HepG2 (cell line): Measurements from ENCODE around the gene TM4SF18. TPM values are rescaled to one million over a fixed set of nuclear protein-coding genes. Genes with fewer than 3 reads are reported as not detected.

Experiments
- DNMT1 ChIP-seq: sonication (generic); formaldehyde crosslinking; IDR thresholded peaks from 2 replicates; pipeline ENCODE4 v1.5.1; 2020; ENCODE audit warnings: mild to moderate bottlenecking, missing genetic modification reagents
- MED1 ChIP-seq: sonication (generic); formaldehyde crosslinking; IDR thresholded peaks from 2 replicates; pipeline ENCODE4 v1.4.0; 2020; ENCODE audit warnings: missing genetic modification reagents
- MXD1 ChIP-seq: sonication (generic); formaldehyde crosslinking; IDR thresholded peaks from 2 replicates; pipeline ENCODE4 v1.4.0; 2020; ENCODE audit warnings: mild to moderate bottlenecking, missing genetic modification reagents
- NR1H2 ChIP-seq: sonication (generic); formaldehyde crosslinking; IDR thresholded peaks from 2 replicates; pipeline ENCODE4 v1.8.1; 2022; ENCODE audit warnings: low read depth, missing genetic modification reagents, borderline replicate concordance
- NRL ChIP-seq: sonication (generic); formaldehyde crosslinking; IDR thresholded peaks from 2 replicates; pipeline ENCODE4 v1.5.0; 2020; ENCODE audit warnings: missing genetic modification reagents, mild to moderate bottlenecking, moderate library complexity, borderline replicate concordance
- RNF219 ChIP-seq: sonication (generic); formaldehyde crosslinking; IDR thresholded peaks from 2 replicates; pipeline ENCODE4 v1.5.0; 2020; ENCODE audit warnings: mild to moderate bottlenecking, missing genetic modification reagents
- SALL2 ChIP-seq: sonication (generic); formaldehyde crosslinking; IDR thresholded peaks from 2 replicates; pipeline ENCODE4 v1.8.1; 2023; ENCODE audit warnings: mild to moderate bottlenecking, missing genetic modification reagents, inconsistent platforms
- SKI ChIP-seq: fragments of 450-650 bp; IDR thresholded peaks from one replicate; pipeline ENCODE4 v1.6.1; 2018; ENCODE audit warnings: mild to moderate bottlenecking; ENCODE audit not compliant: partially characterized antibody
- SOX6 ChIP-seq, 2 experiments: fragments of 450-650 bp in 1 of 2; sonication (generic) in 1 of 2; formaldehyde crosslinking in 1 of 2; IDR thresholded peaks; 2 replicates each; pipeline versions ENCODE4 v1.4.0 to v1.6.1; 2017 to 2020; ENCODE audit warnings: antibody characterized with exemption in 1 of 2, mild to moderate bottlenecking in 1 of 2, missing genetic modification reagents in 1 of 2
- SSRP1 ChIP-seq: IDR thresholded peaks from 2 replicates; pipeline ENCODE4 v1.6.1; 2016; ENCODE audit warnings: control low read depth
- ZBTB46 ChIP-seq: sonication (generic); formaldehyde crosslinking; IDR thresholded peaks from 2 replicates; pipeline ENCODE4 v1.4.0; 2020; ENCODE audit warnings: mild to moderate bottlenecking, missing genetic modification reagents, borderline replicate concordance
- ZC3H4 ChIP-seq: sonication (generic); formaldehyde crosslinking; IDR thresholded peaks from 2 replicates; pipeline ENCODE4 v1.4.0; 2020; ENCODE audit warnings: missing genetic modification reagents, borderline replicate concordance
- ZIK1 ChIP-seq: sonication (generic); formaldehyde crosslinking; IDR thresholded peaks from 2 replicates; pipeline ENCODE4 v1.5.0; 2020; ENCODE audit warnings: mild to moderate bottlenecking, low read depth, missing genetic modification reagents, borderline replicate concordance
- ZNF326 ChIP-seq: sonication (generic); formaldehyde crosslinking; IDR thresholded peaks from 2 replicates; pipeline ENCODE4 v1.4.0; 2020; ENCODE audit warnings: missing genetic modification reagents, borderline replicate concordance
- ZNF503 ChIP-seq: sonication (generic); formaldehyde crosslinking; IDR thresholded peaks from 2 replicates; pipeline ENCODE4 v1.4.0; 2020; ENCODE audit warnings: missing genetic modification reagents
- ZNF605 ChIP-seq: sonication (generic); formaldehyde crosslinking; IDR thresholded peaks from 2 replicates; pipeline ENCODE4 v1.8.0; 2022; ENCODE audit warnings: mild to moderate bottlenecking, missing genetic modification reagents
- ZZZ3 ChIP-seq: sonication (generic); formaldehyde crosslinking; IDR thresholded peaks from 2 replicates; pipeline ENCODE4 v1.4.0; 2020; ENCODE audit warnings: missing genetic modification reagents, mild to moderate bottlenecking, borderline replicate concordance
- polyA plus RNA-seq, 8 experiments: library from polyadenylated mRNA; depleted of rRNA in 3 of 8; stranded (reverse) in 7 of 8; unstranded in 1 of 8; fragments of >200 nt; fragmentation: Illumina TruSeq in 4 of 8; extraction: Trizol in 4 of 8; gene quantifications; 2 replicates each; pipeline versions ENCODE4 v1.2.1 to v1.2.3, GENCODE V29; 2011 to 2016; ENCODE audit warnings: low read depth in 4 of 8, missing spikeins in 1 of 8, mixed read lengths in 1 of 8; ENCODE audit not compliant: insufficient read depth in 1 of 8
- total RNA-seq, 5 experiments: library from RNA; depleted of rRNA; stranded (reverse); fragments of >200 nt; fragmentation: Illumina TruSeq; extraction: Trizol; gene quantifications; 2 replicates each; pipeline ENCODE4 v1.2.3, GENCODE V29; 2016; ENCODE audit warnings: low read depth in 1 of 5
- TF ChIP-seq, protein P1 (sequence below): sonication (generic); formaldehyde crosslinking; IDR thresholded peaks from 2 replicates; pipeline ENCODE4 v1.8.0; 2022; ENCODE audit warnings: missing genetic modification reagents, mild to moderate bottlenecking, inconsistent platforms, borderline replicate concordance
- TF ChIP-seq, protein P2 (sequence below): sonication (generic); formaldehyde crosslinking; IDR thresholded peaks from 2 replicates; pipeline ENCODE4 v1.5.0; 2020; ENCODE audit warnings: missing genetic modification reagents

Gene TM4SF18
- total and polyA plus RNA-seq, 2 of the 13 experiments (the other 11 are each of a cell fraction or from before 2014, with no cell fraction given): 0.15 TPM; not detected in 1

GRCh38 chr3:149377408-149378364, 44.2 kb upstream of the TM4SF18 start, which contains the start of gene TM4SF1 (continued):
- TF ChIP-seq SALL2 (no peak), ZIK1 (CRISPR knock-in tag) (no peak), ZZZ3 (CRISPR knock-in tag) (no peak), RNF219 (0 out of 2 replicates have a peak, but pooled peaks have one; percentile 5), ZNF503 (CRISPR knock-in tag) (peak; percentile 85), DNMT1 (no peak), SSRP1 (no peak), NR1H2 (CRISPR knock-in tag) (no peak), SKI (peak; percentile 84), ZC3H4 (CRISPR knock-in tag) (peak; percentile 94), NRL (CRISPR knock-in tag) (no peak), ZBTB46 (CRISPR knock-in tag) (no peak), SOX6 (IDR thresholded peaks at IDR 0.05) (no peak), SOX6 (CRISPR knock-in tag; IDR thresholded peaks at IDR 0.05) (peak; percentile 87), MED1 (peak; percentile 96), ZNF605 (CRISPR knock-in tag) (peak; percentile 67), ZNF326 (CRISPR knock-in tag) (no peak), MXD1 (CRISPR knock-in tag) (no peak)
- TF ChIP-seq, protein P1, sequence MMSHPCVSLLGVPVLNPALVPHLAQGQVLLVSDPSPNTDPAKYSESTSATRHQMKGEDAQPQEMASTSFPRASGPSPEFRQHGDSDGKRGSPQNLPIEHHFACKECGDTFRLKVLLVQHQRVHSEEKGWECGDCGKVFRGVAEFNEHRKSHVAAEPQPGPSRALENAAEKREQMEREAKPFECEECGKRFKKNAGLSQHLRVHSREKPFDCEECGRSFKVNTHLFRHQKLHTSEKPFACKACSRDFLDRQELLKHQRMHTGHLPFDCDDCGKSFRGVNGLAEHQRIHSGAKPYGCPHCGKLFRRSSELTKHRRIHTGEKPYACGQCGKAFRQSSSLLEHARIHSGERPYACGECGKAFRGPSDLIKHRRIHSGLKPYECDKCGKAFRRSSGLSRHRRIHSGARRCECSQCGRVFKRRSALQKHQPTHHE (CRISPR knock-in tag): peak; percentile 70; the same call in 1 of the 2 replicates
- TF ChIP-seq, protein P2, sequence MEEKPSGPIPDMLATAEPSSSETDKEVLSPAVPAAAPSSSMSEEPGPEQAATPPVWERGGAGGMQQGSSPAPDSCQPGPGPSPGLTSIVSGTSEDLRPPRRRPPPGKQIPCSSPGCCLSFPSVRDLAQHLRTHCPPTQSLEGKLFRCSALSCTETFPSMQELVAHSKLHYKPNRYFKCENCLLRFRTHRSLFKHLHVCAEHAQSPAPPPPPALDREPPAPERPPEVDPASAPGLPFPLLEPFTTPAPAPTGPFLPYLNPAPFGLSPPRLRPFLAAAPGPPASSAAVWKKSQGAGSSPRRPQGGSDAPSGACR (CRISPR knock-in tag): peak; percentile 30; the same call in 1 of the 2 replicates
